Activated B cell treated with CpG ODN at 0.5 μM for 24 hours (primary cell): Measurements from ENCODE around the gene PHF2. TPM values are rescaled to one million over a fixed set of nuclear protein-coding genes. Genes with fewer than 3 reads are reported as not detected.

Experiments
- ATAC-seq: fragments of 200-7000 bp; cut with Tn5 transposase; one replicate; pipeline ENCODE4 v1.10.0; 2021; ENCODE audit warnings: low read depth, mild to moderate bottlenecking, moderate library complexity
- CTCF ChIA-PET: fragments of 350-600 bp; sonication (Branson Sonifier 250); formaldehyde crosslinking; loops from one replicate; lab custom pipeline; 2021; ENCODE audit warnings: antibody characterized with exemption; lab: Charles Lee
- POLR2A ChIA-PET: fragments of 350-600 bp; sonication (Branson Sonifier 250); formaldehyde crosslinking; loops from one replicate; lab custom pipeline; 2021; ENCODE audit warnings: antibody characterized with exemption; lab: Charles Lee
- DNase-seq: peaks from one replicate; pipeline ENCODE4 v3.0.0; 2022
- H3K27ac Mint-ChIP-seq: one replicate; pipeline ENCODE4 v1.8.0; 2020; ENCODE audit warnings: mixed read lengths
- H3K27me3 Mint-ChIP-seq: one replicate; pipeline ENCODE4 v1.8.0; 2021; ENCODE audit warnings: mixed read lengths
- H3K36me3 Mint-ChIP-seq: one replicate; pipeline ENCODE4 v1.8.0; 2021; ENCODE audit warnings: low read depth, mixed read lengths
- H3K4me1 Mint-ChIP-seq: one replicate; pipeline ENCODE4 v1.8.0; 2021; ENCODE audit warnings: mixed read lengths
- H3K4me3 Mint-ChIP-seq: one replicate; pipeline ENCODE4 v1.8.0; 2020; ENCODE audit warnings: mild to moderate bottlenecking, mixed read lengths
- H3K9me3 Mint-ChIP-seq: one replicate; pipeline ENCODE4 v1.8.0; 2020; ENCODE audit warnings: mixed read lengths
- intact Hi-C: fragments of 100-400 bp; cut with micrococcal nuclease; formaldehyde crosslinking; loops from one replicate; pipeline ENCODE4 v1.15.1; 2024
- total RNA-seq: library from RNA; stranded (reverse); gene quantifications from 2 replicates; pipeline ENCODE4 v1.2.3, GENCODE V29; 2022
- TF ChIP-seq, protein P1 (sequence below): fragments of 200-600 bp; IDR thresholded peaks from one replicate; pipeline ENCODE4 v1.8.0; 2022; ENCODE audit warnings: antibody characterized with exemption, mild to moderate bottlenecking

PHF2 gene
- total RNA-seq, 1 donor from 2014 or later, result 18.2 TPM

DNA sequence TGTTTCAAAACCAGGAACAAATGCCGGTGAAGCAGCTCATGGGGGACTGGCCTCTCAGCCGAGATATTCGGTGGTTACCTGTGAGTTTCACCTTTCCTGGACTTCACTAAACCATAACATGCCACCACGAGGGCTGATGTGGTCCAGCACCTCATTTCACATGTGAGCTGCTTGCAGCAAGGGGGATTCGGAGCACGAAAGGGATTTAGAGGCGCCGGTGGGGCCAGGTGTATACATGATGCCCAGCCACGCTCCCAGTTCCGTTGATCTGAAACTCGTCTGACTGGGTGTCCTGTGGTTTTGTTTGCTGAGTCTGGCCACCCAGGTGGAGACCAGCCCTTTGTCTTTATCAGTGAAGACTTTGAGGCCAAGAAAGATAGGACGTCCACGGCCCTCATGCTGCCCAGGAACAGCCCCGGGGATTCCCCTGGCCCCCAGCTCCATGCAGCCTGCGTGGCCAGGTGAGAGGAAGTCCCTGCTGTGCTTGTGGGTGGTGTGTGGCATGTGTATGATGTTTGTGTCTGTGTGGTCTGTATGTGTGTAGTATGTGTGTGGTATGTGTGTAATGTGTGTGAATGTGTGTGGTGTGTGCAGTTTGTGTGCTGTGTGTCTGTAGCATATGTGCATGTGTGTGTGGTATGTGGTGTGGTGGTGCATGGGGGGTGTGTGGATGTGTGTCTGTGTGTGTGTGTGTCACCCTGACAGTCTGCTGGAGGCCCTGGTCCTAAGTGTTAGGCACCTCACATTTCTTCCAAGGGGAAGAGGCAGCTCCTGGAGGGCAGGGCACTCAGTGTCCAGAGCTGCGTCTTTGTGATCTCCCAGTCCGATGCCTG, 23.4 kb downstream of the PHF2 start:
- H3K4me1 Mint-ChIP-seq, result peaks cover 68% of the 10 kb centered on the region
- intact Hi-C loops, result no loop called here
- ATAC-seq, result no peak
- H3K9me3 Mint-ChIP-seq, result no peaks in the 10 kb centered on the region
- peaks cover 5% of the 10 kb centered on the region for H3K36me3 Mint-ChIP-seq
- no peaks in the 10 kb centered on the region for H3K27me3 Mint-ChIP-seq
- no peak for DNase-seq
- POLR2A ChIA-PET, result no interaction called here
- peak overlapping the region; percentile 0 for H3K4me3 Mint-ChIP-seq
- TF ChIP-seq, protein P1, sequence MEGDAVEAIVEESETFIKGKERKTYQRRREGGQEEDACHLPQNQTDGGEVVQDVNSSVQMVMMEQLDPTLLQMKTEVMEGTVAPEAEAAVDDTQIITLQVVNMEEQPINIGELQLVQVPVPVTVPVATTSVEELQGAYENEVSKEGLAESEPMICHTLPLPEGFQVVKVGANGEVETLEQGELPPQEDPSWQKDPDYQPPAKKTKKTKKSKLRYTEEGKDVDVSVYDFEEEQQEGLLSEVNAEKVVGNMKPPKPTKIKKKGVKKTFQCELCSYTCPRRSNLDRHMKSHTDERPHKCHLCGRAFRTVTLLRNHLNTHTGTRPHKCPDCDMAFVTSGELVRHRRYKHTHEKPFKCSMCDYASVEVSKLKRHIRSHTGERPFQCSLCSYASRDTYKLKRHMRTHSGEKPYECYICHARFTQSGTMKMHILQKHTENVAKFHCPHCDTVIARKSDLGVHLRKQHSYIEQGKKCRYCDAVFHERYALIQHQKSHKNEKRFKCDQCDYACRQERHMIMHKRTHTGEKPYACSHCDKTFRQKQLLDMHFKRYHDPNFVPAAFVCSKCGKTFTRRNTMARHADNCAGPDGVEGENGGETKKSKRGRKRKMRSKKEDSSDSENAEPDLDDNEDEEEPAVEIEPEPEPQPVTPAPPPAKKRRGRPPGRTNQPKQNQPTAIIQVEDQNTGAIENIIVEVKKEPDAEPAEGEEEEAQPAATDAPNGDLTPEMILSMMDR, result no peak
- no peak overlapping the region for H3K27ac Mint-ChIP-seq
- CTCF ChIA-PET, result interaction anchor here (1.3 kb wide), 1 partner anchor 33 kb away, joined by 3 read pairs; no protein-coding TSS in a partner anchor

DNA sequence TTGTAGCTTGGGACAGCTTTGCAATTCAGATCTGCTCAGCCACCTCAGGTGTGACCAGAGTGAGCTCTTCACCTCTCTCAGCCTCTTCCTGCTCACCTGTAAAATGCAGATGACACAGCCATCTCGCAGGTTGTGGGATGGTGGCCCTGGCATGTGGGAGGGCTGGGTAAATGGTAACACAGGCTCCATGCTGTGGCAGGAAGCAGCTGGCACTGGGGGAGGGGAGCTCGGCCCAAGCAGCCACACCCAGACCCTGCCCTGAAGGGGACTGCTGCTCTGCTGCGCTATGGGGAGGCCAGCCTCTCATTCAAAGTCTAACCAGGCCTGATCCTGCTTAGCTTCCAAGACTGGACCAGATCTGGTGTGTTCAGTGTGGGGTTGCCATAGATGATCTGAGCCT, 24.1 kb downstream of the PHF2 start:
- ChIA-PET CTCF (interaction anchor here (1.3 kb wide), 1 partner anchor 34 kb away, joined by 3 read pairs; no protein-coding TSS in a partner anchor), POLR2A (no interaction called here)
- Mint-ChIP-seq H3K27ac (no peak overlapping the region), H3K27me3 (no peaks in the 10 kb centered on the region), H3K36me3 (peaks cover 7% of the 10 kb centered on the region), H3K9me3 (peaks cover 3% of the 10 kb centered on the region), H3K4me3 (no peak overlapping the region), H3K4me1 (peaks cover 67% of the 10 kb centered on the region)
- DNase-seq (no peak), ATAC-seq (peak; percentile 69)
- intact Hi-C loops, result no loop called here
- TF ChIP-seq, protein P1, result no peak

DNA sequence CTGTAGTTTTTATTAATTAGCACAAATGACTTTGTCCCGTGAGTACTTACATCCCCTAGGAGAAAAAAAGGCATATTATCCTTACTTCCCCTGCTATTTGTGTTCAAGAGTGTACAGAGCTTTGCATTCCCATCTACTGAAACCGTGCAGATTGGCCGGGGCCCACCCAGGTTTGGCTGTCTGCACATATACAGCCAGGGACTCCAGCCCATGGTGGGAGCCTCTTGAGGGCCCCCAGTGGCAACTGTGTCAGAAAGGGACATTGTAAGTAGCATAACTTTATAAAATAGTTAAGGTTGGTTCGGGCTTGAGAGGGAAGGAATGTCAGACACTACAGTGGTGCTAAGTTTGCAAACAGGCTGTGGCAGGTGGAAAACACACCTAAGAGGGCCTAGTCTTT, 24.7 kb downstream of the PHF2 start:
- CTCF ChIA-PET, result no interaction called here
- TF ChIP-seq, protein P1, result no peak
- H3K27me3 Mint-ChIP-seq, result no peaks in the 10 kb centered on the region
- H3K9me3 Mint-ChIP-seq, result peaks cover 5% of the 10 kb centered on the region
- H3K4me1 Mint-ChIP-seq, result peaks cover 62% of the 10 kb centered on the region
- DNase-seq (no peak), ATAC-seq (no peak)
- POLR2A ChIA-PET, result no interaction called here
- no peak overlapping the region for H3K4me3 Mint-ChIP-seq
- peak overlapping the region; percentile 43 for H3K27ac Mint-ChIP-seq
- peaks cover 9% of the 10 kb centered on the region for H3K36me3 Mint-ChIP-seq
- intact Hi-C loops, result no loop called here

DNA sequence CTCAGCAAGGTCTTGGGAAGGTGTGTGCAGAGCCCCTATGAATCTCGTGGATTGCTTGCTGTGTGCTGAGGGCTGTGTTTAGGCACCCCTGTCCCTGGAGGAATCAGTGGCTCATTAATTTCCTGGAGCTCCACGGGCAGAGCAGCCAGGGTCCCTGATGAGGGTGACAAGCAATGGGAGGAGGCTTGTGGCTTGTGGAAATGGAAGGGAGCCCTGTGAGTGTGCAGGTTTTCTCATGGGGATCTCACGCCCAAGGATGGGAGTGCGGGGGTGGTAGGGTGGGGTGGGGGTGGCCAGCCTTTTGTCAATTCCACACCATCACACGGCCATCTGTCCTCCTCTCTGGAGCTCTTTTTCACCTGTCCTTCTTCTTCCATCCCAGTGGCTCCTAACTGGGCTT, 25.3 kb downstream of the PHF2 start:
- H3K9me3 Mint-ChIP-seq, result peaks cover 5% of the 10 kb centered on the region
- no peak for ATAC-seq
- intact Hi-C loops, result no loop called here
- POLR2A ChIA-PET, result no interaction called here
- TF ChIP-seq, protein P1, result no peak
- H3K4me3 Mint-ChIP-seq, result no peak overlapping the region
- peaks cover 56% of the 10 kb centered on the region for H3K4me1 Mint-ChIP-seq
- no peaks in the 10 kb centered on the region for H3K27me3 Mint-ChIP-seq
- H3K27ac Mint-ChIP-seq, result no peak overlapping the region
- DNase-seq, result no peak
- peaks cover 12% of the 10 kb centered on the region for H3K36me3 Mint-ChIP-seq
- CTCF ChIA-PET, result no interaction called here

DNA sequence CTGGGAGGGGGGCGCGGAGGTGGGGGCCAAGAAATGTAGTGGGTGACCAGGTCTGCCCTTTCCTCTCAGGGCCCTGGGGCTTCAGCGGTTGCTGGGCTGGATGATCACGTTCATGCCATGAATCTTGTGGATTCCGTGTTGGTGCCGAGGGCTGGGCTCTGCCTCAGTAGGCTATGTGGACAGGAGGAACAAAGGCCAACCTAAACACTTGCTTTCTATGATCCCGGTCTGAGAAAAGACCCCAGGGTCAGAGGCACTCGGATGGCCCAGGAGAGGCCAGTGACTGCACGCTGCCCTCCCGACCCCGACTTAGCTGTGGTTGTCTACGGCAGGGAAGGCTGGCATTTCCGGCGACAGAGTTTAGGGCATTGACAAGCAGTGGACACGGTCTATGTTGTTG, 26.6 kb downstream of the PHF2 start:
- Mint-ChIP-seq H3K4me3 (no peak overlapping the region), H3K9me3 (peaks cover 7% of the 10 kb centered on the region), H3K27me3 (no peaks in the 10 kb centered on the region), H3K36me3 (peaks cover 14% of the 10 kb centered on the region), H3K27ac (no peak overlapping the region), H3K4me1 (peaks cover 48% of the 10 kb centered on the region)
- intact Hi-C loops, result no loop called here
- no peak for ATAC-seq
- ChIA-PET POLR2A (no interaction called here), CTCF (no interaction called here)
- TF ChIP-seq, protein P1, result no peak
- DNase-seq, result no peak
